NCI-H1092 (cell line): ENCODE measurements around the gene CNR2.
"Not testable (repeated sequence)": the region's sequence is repeated elsewhere in the genome, so short reads cannot be mapped to it uniquely, and the experiment has no call there.

Experiments
- DNase-seq: peaks from one replicate; lab custom pipeline; 2025; lab: John Stamatoyannopoulos, UW

The CNR2 gene

GRCh38 chr1:23885222-23885621, 27.9 kb downstream of the CNR2 start:
- DNase-seq: no peak

- no peak for DNase-seq
Observed at GRCh38 chr1:23882746-23883145, 30.4 kb downstream of the CNR2 start.

DNA sequence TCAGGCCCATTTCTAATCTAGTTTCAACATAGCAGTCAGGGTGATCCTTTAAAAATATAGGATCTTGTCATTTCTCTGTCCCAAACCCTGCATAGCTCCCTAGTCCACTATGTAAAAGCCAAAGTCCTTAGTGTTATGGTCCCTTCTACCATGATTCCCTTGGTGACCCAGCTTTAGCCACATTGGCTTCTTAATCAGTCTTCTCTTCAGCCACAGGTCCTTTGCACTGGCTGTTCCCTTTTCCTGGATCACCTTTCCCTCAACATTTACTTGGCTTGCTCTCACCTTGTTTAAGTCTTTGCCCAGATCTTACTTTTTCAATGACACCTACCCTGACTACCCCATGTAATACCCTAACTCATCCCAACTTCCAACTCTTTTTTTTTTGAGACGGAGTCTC, 33.4 kb downstream of the CNR2 start:
- DNase-seq: no peak

DNA sequence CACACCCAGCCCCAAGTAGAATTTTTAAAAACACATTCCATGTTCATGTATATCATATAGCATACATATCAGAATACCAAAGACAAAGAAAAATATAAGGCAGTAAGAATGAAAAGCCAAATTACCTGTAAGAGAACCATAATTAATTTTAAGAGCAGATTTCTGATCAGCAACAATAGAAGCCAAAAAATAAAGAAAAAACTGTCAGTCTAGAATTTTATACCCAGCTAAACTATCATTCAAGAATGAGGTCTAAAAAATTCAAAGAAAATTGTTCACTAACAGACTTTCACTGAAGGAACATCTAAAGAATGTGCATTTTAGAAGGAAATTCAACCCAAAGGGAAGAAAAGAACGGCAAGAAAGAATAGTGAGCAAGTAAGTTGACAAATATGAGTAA, 34.5 kb downstream of the CNR2 start:
- DNase-seq: no peak

DNA sequence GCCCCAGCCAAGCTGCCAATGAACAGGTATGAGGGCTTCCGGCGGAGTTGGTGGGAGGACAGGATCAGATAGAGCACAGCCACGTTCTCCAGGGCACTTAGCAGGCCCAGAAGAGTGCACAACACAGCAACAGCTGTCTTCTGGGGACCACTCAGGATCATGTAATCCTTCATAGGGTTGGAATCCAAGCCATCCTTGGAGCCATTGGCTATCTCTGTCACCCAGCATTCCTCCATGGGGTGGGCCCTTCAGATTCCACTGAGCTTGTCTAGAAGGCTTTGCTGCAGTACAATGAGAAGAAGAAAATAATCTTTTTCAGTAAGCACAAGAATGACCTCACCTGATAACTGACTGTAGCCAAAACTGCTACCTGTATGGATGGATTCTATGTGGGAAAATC, 37.8 kb downstream of the CNR2 start:
- DNase-seq: no peak

GRCh38 chr1:23872421-23872820, 40.7 kb downstream of the CNR2 start:
- DNase-seq: no peak

DNA sequence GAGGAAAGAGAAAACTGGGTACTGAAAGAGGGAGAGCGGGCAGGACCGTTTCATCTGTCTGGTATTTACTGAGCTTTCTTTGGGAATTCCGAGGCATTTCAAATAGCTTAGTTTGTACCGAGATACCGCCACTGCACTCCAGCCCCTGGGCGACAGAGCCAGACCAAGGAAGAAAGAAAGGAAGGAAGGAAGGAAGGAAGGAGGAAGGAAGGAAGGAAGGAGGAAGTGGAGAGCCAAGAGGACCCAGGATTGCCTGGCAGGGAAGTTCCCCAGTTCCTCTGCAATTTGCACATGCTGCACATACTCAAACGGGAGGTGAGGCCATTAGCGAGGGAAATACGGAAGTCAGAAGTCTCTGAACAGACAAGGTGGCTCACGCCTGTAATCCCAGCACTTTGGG, 44.1 kb downstream of the CNR2 start:
- DNase-seq: no peak

GRCh38 chr1:23868557-23869016, 44.6 kb downstream of the CNR2 start:
- no peak for DNase-seq

DNA sequence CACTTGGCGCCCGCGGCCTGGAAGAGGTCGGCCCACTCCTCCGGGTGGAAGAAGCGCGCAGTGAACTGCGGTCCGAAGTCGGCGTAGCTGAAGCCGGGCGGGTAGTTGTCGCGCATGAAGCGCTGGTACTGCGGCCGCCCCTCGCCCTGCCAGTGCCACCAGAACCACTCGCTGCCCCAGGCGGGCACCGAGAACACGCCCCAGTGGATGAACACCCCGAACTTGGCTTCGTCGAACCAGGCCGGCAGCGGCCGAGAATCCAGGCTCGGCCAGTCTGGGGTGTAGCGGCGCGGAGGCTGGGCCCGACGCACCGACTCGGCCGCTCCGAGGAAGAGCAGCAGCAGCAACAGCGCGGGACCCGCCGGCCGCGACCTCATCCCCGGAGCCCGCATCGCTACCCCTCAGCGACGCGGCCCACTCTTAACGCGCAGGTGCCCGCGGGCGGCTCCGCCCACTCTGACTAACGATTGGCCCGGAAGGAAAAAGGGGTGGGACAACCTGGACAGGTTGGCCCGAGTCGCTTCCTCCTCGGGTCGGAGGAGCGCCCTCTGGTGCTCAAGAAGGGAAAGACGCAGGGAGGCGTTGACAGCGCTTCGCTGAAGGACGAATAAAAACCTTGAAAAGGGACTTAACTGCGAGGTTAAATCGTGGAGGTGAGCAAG, 45.1 kb downstream of the CNR2 start, which contains the start of gene FUCA1:
Gene FUCA1, minus strand, starts transcription at position 396 of the 662 bp plus-strand sequence. Its CDS starts 4 bp downstream, at position 392.
- peak; percentile 96 for DNase-seq

- no peak for DNase-seq
Observed at GRCh38 chr1:23867542-23867894, 45.6 kb downstream of the CNR2 start.

DNA sequence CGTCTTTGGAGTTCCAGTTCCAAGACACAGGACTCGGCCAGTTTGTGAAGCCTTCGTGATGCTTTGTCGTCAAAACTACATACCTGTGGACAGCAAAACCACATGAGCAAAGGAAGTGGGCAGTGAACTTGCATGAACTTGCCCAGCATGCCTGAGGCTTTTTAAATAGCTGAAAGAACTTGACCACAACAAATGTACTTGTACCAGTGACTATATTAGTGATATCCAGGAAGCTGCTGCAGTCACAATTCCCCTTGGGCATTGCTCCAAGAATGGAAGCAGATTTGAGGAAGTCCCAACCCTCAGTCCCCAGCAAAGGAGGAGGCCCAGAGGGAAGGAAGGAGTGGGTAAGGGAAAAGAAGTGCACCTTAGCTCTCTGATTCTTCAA, 47.6 kb downstream of the CNR2 start:
- DNase-seq: no peak

DNA sequence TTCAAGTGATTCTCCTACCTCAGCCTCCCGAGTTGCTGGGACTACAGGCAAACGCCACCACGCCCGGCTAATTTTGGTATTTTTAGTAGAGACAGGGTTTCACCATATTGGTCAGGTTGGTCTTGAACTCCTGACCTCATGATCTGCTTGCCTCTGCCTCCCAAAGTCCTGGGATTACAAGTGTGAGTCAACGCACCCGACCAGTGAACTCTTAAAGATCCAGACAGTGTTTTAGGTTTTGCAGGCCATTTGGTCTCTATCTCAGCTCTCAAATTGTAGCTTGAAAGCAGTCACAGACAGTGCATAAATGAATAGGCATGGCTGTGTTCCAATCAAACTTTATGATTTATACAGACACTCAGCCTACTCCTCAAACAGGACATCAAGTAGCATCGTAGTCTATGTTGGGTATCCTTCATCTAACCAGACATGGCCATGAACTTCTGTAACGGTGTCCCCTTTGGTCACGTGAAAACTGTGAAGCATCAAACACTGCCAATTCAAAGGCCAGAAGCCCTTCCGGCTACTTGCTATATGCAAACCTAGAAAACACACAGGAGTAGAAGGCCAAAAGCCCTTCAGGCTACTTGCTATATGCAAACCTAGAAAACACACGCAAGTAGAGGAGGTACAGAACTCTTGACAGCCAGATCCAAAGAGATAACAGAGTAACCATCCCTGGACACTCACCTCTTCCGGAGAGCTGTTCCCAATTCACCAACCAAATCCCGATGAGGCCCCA, 48.2 kb downstream of the CNR2 start:
- DNase-seq: no peak

DNA sequence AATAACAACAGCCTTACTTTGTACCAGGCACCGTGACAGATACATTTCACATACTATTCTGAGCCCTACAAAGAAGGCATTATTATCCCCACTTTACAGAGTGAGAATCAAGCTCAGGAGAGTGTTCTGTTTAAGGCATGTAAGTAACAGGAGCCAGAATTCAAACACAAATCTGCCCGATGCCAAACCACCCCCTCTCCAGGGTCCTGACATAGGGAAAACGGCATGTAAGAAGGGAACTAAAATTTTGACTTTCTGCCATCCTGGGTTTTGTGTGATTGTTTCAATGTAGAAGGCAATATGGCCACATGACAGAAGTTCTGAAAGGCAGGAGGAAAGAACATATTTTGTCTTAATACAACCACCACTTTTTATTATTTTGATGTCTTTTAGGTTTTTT, 50.5 kb downstream of the CNR2 start:
- DNase-seq: no peak

- DNase-seq: no peak
Observed at GRCh38 chr1:23854568-23854967, 58.6 kb downstream of the CNR2 start.

- not testable (repeated sequence) for DNase-seq
Observed at GRCh38 chr1:23853124-23853523, 60.0 kb downstream of the CNR2 start.

- DNase-seq: not testable (repeated sequence)
Observed at GRCh38 chr1:23851406-23851805, 61.8 kb downstream of the CNR2 start.

DNA sequence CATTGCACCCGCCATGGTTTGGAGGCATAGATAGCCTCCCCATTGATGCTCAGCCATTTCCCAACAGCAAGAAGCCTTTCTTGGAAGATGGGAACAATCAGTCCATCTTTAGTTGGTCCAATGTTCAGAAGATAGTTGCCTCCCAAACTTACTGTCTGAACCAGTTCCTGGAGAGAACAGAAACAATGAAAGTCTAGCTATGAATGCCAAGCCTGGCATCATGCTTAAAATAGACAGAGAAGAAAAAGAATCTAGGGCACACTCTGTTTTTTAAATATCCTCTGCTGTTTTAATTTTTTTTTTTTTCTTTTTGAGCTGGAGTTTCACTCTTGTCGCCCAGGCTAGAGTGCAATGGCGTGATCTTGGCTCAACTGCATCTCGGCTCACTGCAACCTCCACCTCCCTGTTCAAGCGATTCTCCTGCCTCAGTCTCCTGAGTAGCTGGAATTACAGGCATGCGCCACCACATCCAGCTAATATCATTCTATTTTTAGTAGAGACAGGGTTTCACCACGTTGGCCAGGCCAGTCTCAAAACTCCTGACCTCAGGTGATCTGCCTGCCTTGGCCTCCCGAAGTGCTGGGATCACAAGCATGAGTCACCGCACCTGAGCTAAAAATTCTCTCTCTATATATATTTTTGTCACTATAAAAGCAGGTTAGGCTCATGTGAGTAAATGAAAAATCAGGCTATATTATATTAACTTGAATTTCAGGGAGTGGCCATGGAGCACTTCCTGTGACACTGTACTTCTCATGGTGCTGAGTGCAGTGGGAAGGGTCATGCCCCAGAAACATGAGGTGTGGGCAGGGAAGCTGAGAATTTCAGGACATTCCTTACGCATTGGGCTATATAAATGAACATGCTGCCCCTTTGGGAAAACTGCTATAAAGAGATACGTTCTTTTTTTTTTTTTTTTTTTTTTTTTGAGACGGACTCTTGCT, 64.2 kb downstream of the CNR2 start:
- DNase-seq: no peak

- not testable (repeated sequence) for DNase-seq
Observed at GRCh38 chr1:23847482-23848095, 65.6 kb downstream of the CNR2 start.

- no peak for DNase-seq
Observed at GRCh38 chr1:23845163-23845562, 68.0 kb downstream of the CNR2 start.

- no peak for DNase-seq
Observed at GRCh38 chr1:23843644-23844043, 69.5 kb downstream of the CNR2 start.

DNA sequence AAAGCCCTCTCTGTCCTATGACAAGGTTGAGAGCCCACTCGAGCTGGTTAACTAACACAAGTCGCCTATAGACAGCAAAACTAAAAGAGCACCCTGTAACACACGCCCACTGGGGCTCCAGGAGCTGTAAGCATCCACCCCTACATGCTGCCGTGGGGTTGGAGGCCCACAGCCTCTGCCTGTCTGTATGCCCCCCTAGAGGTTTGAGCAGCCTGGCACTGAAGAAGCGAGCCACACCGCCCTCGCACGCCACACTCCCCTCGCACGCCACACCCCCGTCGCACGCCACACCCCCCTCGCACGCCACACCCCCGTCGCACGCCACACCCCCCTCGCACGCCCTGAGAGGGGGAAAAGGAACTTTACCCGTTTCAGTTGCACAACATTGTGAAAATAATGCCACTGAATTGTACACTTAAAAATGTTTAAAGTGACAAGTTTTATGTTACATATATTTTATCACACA, 74.7 kb downstream of the CNR2 start:
- peak; percentile 17 for DNase-seq

DNA sequence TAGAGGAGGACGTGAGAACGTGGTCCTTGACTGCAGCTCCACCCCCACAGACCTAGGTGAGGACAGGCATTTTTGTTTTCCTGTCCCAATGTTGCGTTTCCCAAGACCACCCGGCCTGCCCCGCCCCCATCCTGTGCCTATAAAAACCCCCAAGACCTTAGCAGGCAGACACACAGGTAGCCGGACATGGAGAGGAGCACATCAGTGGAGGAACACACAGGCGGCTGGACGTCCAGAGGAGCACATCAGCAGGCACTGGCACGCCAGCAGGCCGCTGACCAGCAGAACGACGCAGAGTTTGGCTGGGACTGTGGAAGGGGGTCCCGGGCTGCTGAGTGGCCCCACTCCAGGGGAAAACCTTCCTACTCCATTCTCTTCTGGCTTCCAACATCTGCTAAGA, 75.3 kb downstream of the CNR2 start:
- no peak for DNase-seq
